Fibroblast of skin of right biceps (primary cell): ENCODE data around the gene ATP6V1C2.
"Not testable (repeated sequence)": the region's sequence is repeated elsewhere in the genome, so short reads cannot be mapped to it uniquely, and the experiment has no call there.

ENCODE experiments used
- DNase-seq: peaks from one replicate; pipeline ENCODE4 v3.0.0-alpha.2; 2013

The ATP6V1C2 gene

DNA sequence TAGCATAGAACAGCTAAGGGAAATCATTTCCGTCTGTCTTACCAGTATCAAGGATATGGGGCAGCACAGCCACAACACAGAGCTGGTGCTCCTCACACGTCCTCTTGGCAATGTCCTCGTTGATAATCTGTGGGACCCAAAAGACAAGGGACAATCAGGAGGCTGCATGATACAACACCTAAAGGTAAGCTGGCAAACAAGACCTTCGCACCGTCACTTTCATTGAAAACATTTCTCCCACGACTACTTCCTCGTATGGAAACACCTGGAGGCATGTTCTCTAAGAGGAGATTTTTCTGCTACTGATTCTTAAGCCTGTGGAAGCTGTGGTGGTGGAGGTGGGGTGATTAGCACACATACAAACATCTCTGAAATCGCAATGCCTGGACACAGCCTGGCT is 67.4 kb downstream of the ATP6V1C2 start:
- DNase-seq = no peak

- no peak for DNase-seq
Measured at GRCh38 chr2:10790228-10790973, 69.0 kb downstream of the ATP6V1C2 start.

DNA sequence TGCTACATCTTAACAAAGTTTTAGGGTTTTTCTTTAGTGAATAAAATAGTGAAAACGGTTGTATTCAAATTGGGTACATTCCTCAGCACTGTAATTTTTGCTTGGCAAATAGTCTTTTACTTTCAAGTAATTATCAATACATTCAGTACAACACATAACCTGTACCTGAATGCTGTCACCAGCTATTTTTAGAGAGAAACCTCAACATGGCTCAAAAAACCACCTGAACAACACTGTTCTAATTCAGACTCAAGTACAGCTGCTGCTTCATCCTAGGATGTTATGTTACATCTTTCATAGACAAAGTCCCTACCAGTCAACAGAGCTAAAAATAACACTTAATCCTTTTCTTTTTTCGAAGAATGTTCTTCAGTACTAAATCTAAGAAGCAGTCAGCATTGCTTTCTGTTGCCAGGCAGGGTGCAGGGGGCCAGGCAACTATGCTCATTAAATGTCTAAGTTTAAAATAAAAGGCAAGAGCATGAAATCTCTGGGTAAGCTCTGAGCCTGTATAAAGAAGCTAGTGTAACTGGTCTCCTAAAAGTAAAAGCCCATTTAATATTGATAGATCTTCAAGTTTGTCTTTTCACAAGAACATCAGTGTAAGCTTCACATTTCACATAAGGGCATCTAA is 70.7 kb downstream of the ATP6V1C2 start:
- DNase-seq = no peak

GRCh38 chr2:10792660-10793400 is 71.4 kb downstream of the ATP6V1C2 start:
- no peak for DNase-seq

DNA sequence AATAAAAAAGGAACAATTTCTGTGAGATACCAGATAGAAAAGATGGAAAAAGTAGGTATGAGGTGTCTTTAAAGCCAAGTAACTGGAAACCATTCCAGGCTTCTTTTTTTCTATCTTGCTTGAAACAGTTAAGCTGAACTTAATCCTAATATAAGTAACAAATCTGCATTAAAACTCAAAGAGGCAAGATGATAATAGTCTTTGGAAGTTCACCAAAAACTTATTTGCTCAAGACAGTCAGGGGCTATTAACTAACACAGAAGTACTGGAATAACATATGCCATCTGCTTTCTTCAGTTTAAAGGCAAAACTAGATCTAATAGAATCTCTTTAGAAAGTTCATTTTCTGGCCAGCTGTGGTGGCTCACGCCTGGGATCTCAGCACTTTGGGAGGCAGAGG is 72.4 kb downstream of the ATP6V1C2 start:
- DNase-seq = no peak

DNA sequence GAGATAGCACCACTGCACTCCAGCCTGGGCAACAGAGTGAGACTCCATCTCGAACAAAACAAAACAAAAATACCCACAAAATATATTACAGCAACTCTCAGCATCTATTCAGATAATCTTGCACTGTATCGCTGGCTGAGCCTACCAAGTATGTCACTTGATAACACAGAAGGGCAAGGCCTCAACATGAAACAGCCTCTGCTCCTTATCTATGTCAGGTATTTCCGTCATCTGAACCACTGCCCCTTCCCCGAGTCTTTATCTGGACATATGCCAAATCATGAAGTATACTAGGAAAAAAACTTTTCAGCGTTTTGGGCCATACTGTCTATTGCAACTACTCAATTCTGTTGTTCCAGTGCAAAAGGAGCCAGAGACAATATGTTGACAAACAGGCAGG is 73.4 kb downstream of the ATP6V1C2 start:
- no peak for DNase-seq

DNA sequence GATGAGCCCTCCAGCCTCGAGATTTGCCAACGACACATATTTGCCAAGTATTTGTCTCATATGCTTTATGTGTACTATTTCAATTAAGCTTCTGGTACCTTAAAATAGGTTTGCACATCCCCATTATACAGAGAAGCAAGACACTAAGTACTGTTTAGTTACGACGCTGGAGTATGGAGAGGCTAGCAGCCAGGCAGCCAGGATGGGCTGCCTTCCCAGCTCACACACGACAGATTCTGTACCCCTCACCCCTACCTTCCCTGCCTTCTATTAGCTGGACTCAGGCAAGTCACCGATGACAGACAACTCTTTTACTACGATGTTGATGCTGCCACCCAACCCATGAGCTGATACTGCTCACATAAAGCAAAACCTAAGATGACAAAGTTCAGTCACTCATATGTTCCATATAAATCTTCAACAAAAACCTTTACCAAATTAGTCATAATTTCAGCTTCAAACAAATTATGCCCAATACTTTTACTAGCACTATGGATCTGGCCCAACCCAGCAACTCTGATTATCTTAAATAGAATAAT is 74.1 kb downstream of the ATP6V1C2 start:
- DNase-seq = no peak

- DNase-seq = no peak
Measured at GRCh38 chr2:10796703-10797102, 75.3 kb downstream of the ATP6V1C2 start.

- DNase-seq = no peak
Measured at GRCh38 chr2:10798783-10799182, 77.4 kb downstream of the ATP6V1C2 start.

DNA sequence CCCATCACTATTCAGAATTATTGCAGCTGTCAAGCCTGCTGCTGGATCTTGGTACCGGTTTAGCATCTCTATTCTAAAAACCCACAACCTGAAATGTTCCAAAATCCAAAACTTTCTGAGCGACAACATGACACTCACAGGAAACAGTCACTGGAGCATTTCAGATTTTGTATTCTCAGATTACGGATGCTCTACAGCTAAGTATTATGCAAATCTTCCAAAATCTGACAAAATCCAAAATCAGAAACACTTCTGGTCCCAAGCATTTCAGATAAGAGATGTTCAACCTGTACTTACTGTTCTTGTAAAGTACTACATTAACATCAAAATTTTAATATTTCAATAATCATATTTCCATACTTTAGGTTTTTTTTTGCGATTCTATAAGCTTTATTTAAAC is 78.7 kb downstream of the ATP6V1C2 start:
- no peak for DNase-seq

GRCh38 chr2:10802657-10803056 is 81.2 kb downstream of the ATP6V1C2 start:
- DNase-seq = no peak

DNA sequence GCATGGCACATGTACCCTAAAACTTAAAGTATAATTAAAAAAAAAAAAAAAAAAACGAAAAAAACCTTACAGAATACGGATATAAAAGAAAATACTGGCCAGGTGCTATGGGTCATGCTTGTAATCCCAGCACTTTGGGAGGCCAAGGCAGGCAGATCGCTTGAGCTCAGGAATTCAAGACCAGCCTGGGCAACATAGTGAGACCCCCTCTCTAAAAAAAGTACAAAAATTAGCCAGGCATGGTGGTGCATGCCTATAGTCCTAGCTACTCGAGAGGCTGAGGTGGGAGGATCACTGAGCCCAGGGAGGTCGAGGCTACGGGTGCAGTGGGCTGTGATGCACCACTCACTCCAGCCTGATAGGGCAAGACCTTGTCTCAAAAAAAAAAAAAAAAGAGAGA is 84.6 kb downstream of the ATP6V1C2 start:
- not testable (repeated sequence) for DNase-seq

DNA sequence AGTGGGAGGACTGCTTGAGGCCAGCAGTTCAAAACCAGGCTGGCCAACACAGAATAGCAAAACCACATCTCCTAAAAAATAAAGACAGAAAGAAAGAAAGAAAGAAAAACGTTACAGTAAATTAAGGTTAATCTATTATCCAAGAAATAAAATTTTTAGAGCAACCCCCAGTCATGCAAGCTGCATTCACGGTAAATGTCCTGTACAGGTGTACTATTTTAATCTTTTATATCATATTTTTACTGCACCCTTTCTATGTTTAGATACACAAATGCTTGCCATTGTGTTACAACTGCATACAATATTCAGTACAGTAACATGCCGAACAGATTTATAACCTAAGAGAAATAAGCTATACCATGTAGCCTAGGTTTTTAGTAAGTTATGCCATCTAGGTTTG is 85.1 kb downstream of the ATP6V1C2 start:
- no peak for DNase-seq

DNA sequence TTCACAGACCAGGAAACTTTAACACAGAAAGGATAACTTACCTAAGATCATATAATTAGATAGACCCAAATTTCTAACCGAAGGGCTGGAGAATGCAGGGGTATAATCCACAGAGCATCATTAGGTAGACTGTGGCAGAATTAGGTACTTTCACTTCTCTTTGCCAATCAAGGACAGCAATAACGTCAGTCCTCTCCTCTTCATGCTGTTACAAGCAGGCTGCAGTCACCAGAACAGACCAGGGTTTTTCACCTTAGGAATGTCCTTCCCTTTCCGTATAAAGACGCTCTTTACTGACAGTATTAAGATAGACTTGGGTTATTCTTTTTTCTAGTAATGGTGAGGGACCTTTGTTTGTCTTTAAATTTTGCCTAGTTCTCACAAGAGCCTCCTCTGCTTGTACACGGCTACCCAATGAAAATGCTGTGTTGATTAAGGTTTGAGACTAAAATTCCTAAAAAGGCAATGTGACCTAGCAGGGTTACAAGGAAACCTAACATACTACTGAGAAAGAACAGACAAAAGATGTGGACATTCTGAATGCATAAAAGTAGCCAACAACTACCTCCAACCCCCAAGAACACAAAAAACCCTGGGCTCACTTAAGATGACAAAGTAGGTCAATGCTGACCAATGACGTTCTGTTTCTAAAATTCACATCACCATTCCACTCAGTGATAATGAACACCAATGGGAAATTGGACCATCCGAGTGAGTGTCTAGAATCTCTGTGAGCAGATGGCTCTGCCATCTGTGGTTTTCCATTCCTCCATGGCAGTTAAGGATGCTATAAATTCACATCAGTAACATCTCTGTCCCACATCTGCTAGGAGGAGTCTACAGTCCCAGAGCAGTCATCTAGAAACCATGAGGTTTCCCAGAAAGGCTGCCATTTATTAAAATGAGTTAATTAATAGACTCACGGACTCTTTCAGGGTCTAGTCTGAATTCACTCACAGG is 89.1 kb downstream of the ATP6V1C2 start:
- DNase-seq = no peak

- DNase-seq = no peak
Measured at GRCh38 chr2:10811517-10811916, 90.1 kb downstream of the ATP6V1C2 start.

DNA sequence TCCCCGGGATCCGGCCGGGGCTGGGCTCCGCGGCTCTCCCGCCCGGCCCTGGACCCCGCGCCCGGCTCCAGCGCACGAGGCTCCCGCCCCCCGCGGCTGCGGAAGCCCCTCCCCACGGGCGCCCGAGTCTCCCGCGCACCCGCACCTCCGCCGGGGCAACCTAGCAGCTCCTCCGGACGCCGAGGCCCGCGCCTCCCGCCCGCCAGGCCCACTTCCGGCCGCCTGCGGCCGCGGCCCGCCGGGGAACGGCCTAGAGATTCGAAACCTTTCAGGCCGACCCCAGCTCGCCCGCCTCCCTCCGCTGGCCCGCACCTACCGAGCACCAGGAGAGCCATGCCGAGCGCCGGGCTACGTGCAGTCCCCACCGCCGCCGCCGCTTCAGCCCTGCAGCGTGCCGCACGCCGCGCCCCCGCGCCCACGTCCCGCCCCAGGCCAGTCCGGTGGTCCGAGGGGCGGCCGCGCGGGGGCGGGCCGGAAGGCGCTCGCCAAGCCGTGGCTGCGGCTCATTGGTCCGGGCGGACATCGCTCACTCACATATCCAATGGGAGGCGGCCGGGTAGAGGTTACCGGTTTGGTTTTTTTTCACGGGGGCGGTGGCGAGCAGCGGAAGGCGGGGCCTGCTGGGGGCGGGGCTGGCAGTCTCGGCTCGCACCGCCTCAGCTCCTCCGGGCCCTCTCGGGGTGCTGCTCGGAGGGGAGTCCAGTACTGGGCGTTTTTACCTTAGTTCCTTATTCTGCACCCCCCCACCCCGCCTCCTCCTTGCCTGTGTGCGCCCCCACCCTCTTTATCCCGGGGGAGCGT is 91.1 kb downstream of the ATP6V1C2 start, which contains the start of gene PDIA6:
Gene PDIA6, minus strand, starts transcription at position 424 of the 801 bp plus-strand sequence. Its CDS starts 89 bp downstream, at position 335.
- peak; percentile 97 for DNase-seq

DNA sequence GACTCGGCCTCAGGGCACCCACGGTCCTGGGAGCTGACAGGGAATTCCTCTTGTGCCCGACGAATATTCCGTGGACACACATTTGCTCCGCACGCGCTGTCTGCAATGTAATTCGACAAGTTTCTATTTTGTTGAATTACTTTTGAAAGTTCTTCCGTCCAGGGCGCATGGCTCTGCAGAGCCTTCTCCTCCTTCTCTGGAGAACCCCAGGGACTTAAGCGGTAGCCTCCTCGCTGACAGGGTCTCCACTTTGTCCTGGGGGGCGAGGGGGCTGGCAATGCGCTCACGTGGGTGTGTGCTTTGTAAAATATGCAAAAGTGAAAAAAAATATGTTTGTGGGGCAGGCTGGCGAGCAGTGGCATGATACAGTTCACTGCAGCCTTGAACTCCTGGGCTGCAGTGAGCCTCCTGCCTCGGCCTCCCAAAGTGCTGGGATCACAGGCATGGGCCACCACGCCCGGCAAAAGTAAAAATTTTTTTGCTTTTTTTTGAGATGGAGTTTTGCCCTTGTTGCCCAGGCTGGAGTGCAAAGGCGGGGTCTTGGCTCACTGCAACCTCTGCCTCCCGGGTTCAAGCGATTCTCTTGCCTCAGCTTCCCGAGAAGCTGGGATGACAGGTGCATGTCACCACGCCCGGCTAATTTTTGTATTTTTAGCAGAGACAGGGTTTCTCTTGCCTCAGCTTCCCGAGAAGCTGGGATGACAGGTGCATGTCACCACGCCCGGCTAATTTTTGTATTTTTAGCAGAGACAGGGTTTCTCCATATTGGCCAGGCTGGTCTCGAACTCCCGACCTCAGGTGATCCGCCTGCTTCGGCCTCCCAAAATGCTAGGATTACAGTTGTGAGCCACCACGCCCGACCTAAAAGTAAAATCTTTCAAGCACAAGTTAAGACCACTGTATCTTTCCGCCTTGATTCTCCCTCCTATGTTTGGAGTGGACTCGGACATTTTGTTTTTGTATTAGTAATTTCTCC is 92.0 kb downstream of the ATP6V1C2 start:
- DNase-seq = not testable (repeated sequence)

- no peak for DNase-seq
Measured at GRCh38 chr2:10814142-10814541, 92.7 kb downstream of the ATP6V1C2 start.

DNA sequence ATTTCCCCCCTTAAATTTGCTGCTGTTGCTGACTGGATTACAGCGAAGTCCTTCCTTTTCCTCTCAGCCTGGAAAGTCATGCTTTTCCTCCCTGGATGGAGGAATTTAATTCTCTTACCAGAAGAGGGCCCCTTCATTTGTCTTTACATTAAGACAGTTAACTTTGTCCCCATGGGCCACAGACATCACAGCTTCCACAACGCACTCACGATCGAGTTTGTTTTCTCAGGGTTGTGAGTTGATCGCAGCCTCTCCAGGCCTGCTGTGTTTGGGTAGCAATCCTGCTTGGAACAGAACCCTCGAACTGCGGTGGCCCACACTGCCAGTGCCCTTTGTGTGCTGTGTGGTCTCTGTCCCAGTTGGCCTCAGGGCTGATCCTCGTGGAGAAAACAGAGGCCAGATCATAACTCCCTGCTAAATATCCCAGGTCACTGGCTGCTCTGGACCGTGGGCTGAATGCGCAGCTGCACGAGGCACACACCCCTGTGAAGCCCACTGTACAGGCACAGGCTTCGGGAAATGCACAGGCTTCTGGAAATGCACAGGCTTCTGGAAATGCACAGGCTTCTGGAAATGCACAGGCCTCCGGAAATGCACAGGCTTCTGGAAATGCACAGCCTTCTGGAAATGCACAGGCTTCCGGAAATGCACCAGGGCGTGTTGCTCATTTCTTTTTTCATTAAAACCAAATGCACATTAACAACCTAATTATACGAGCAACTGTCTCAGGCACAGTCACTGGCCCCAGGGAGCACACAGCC is 93.3 kb downstream of the ATP6V1C2 start:
- DNase-seq = no peak
